SIG-M5 (cell line): ENCODE measurements around the gene FAM47E.
A peak's percentile ranks its signal among the peaks of the same experiment; 100 is the strongest.

ENCODE experiments used
- DNase-seq: peaks from one replicate; lab custom pipeline; 2025; lab: John Stamatoyannopoulos, UW

FAM47E gene

DNA sequence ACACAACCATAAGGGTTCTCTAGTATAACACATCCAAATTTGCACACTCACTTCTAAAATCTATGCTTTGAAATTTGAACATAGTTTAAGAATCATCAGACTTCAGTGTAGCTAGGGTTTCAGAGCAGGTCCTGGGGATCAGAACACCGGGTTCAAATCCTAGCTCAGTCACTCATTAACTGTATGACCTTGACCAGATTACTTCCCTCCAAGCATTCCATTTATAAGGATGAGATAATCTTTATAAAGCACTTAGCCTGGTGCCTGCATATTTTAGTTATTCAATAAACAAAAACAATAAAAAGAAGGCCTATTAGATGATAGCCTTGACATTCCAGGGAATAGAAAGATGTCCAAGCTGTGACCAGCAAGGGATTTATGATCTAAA, 50.2 kb downstream of the FAM47E start:
- DNase-seq, result no peak

DNA sequence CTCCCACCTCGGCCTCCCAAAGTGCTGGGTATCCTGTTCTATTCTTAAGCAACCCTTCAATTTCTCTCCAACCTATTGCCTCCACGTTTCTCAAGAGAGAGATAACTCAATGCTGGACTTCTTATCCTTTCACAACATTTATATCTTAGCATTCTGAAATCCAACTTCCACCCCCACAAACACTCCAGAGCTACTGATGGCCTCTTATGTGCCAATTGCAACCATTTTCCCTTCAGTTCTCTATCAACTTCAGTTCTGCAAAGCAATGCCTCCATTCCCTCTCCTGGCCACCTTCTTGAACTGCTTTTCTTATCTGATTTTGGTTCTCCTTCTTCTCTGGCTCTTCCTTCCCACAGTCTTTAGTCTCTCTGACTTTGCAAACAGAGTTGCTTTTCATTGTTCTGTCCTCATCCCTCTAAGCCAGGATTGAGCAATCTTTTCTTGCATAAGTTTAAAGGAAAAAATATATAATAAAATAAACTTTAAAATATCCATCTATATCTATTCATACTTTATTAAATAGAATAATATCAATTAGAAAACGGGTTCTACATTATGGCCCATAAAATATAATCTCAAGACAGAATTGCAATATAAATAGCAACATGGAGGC, 51.4 kb downstream of the FAM47E start:
- peak; percentile 15 for DNase-seq

DNA sequence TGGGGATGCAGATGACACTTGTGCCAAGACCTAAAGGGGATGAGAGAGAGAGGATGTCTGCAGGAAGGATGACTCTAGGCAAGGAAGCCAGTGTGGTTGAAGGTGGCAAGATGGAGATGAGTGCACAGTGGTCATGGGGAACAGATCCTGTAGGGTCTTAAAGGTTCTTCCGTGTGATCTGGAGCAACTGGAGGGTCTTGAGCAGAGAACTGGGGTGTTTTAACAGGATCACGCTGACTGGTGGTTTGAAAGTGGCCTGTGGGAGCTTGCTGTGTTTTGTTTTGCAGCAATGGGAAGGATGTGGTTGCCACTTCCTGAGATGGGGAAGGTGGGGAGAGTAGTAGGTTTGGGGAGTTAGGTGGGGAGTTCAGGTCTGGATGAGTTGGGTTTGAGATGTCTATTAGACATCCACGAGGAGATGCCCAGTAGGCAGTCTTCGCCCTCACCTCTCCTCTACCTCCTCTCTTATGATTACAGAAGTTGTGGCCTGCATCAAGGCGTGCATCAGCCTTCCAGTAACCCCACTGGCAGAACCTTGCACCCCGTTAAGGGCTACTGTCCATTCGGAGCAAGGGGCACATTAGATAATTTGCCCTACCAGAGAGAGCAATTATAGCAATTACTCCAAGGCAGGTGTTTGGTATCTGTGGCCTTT, 53.6 kb downstream of the FAM47E start:
- DNase-seq, result no peak

DNA sequence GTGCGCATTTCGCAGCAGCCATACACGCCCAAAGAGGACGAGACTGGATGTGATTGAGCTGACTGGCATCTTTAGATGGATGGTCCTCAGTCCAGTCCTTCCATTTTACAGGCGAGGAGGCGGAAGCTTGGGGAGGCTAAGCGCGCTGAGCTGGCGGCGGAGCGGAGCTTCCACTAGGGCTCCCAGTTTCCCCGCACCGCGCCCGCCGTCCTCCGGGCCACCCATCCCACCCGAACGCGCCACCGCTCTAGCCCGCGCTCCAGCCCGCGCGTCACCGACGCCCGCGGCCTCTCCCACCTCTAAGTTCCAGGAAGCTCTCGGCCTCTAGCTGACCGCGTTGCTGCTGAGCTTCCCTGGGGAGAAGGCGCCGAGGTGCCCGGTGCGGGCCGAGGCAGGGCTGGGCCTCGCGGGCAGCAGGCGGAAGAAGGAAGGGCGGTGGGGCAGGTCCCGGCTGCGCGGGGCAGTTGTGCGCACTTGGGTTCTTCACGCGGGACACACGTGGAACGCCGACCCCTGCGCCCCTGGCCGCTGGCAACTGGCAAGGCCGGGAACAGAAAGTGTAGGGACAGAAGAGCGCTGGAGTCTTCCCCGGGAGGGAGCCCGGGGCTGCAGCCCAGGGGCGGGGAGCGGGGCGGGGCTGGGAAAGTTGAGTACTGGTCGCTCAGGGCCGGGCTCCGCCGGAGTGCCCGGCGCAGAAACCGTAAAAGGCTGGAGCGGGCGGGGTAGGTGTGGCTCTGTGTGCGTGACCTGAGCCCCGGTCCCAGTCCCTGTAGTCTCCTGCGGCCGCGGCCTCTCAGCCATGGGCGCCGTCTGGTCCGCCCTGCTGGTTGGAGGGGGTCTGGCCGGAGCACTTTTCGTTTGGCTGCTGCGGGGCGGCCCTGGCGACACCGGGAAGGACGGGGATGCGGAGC, 54.7 kb downstream of the FAM47E start, which contains the start of gene STBD1:
TSS of gene STBD1 (plus strand) at position 763 of the 911 bp plus-strand sequence. CDS start at position 800, 37 bp downstream.
- DNase-seq, result no peak

DNA sequence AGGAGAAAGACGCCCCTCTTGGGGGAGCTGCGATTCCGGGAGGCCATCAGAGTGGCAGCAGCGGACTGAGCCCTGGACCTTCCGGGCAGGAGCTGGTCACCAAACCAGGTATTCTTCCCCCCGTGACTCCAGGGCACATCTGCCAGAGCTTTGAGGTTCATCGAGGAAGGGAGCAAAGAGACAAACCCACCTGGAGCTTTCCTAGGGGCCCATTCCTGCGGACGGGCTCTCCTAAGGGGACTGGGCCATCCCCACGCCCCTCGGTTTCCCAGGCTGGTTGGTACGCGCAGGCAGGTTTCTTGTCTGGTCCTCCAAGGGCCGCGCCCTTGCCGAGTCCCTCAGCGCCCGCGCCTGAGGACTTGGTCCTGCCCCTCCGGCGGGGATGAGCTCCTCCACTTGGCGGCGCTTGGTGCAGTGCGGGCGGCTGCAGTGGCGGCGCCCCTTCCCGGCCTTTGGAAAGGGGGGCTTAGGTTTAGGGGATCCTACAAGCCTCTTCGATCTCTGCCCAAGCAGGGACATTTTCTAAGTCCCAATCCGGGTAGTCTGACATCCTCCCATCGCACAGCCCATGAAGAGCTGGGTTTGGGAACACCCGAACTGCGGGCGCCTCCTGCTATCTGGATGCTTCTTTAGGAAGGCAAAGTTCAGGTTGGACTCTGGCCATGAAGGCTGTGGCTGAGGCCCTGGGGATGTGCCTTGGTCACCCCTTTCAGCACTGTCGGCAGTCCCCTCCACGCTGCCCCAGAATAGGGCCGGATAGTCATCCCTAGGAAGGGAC, 55.5 kb downstream of the FAM47E start:
- DNase-seq, result no peak

DNA sequence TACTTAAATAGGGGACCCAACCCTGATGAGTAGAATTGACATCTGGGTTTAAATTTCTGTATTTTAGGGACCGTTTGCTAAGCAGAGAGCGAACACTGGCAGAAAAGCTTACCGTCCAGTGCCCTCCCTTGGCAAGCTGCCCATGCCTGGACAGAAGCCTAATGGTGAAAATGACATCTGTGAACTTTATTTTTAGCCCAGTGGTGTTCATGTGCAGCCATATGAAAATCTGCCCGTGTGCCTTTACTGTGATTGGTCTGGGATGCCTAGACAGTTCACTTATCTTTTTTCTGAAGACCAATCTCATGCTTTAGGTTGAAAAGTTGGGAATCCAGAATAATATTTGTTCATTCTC, 56.1 kb downstream of the FAM47E start:
- no peak for DNase-seq

DNA sequence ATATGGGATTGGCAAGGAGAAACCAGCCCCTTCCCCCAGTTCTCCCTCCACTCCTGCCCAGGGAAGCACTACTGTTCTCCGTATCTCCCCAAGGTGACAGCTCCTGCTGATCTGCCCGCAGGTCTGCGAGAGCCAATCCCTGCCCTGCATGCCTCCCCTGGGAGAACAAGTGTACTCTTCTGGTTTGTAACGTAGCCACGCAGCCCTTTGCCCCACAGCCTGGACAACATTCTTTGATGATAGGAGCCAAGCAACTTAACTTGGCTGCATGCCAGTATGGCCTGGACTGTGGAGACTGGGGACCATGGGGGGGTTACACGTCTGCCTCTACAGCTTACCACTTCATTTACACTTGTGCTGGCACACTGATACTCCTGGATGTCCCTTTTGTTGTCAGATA, 57.0 kb downstream of the FAM47E start:
- no peak for DNase-seq

DNA sequence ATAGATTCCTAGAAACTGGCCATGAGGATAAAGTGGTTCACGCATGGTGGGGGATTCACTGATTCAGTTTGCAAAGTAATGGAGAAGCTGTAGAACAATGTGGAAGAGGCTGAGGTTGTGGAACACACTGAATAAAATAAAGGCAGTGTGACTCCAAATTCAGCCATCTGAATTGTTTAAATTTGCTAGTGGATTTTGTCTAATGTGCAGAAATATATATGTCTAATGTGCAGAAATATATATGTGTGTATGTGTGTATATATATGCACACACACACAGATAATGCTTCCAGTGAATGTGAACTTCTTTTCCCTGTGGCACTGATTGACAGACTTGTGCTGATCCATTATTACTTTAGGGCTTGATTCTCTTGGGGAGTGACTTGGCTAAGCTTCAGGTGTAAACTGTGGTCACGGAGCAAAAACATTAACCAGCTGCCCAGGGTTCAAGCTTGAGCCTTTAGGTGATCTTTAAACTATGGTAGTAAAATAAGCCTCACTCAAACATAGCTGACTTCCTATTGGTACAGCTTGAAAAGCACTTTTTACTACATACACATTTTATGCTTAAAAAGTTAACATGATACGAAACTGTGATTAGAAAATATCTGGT, 58.5 kb downstream of the FAM47E start:
- no peak for DNase-seq

DNA sequence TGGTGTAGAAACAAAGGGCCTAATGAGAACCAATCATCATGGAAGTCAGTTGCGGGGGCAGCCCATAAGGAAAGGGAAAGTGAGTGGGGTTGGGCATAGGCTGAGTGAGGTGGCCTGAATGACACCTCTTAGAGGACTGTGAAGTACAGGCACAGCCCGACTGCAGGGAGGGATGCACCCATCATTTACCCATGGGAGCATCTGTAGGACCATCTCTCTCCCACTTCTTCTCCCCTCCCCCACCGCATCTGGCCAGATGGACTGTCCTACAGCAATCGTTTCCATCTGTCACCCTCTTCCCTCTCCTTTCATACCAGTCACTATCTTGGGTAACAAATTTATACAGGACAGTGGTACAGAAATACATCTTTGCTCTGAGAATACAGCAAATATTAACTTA, 59.2 kb downstream of the FAM47E start:
- no peak for DNase-seq

DNA sequence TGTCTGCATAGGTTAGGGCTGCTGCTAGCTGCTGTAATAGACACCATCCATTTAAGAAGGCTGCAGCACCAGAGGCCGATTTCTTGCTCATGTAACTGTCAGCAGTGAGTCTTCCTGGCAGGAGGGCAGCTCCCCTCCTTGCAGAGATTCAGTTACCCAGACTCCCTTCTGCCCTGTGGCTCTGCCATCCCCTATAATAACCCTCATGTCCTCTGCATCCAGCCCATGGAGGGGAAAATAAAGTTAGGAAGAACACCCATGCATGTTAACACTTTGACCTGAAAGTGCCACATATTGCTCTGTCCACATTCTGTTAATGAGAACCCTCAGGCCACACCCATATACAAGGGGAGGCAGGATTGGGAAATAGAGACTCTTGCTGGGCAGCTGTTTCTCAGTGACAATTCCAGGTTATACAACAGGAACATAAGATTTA, 60.4 kb downstream of the FAM47E start:
- DNase-seq, result no peak

DNA sequence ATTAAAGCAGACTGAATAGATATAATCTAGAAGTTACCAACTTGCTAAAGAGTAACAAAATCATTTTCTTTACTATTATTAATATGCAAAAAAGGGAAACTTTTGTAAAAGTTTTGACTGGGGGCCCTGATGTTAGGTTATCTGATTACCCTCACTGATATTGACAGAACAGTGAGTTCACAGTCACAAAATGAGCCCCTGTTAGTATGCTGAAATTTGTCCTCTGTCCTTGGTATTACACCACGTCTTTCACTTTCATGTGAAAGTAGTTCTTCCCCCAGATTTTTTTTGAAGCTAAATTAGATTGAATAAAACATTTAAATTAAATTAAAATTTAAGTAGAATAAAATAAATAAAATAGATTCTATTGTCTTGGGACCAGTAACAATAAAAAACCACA, 60.9 kb downstream of the FAM47E start:
- no peak for DNase-seq

DNA sequence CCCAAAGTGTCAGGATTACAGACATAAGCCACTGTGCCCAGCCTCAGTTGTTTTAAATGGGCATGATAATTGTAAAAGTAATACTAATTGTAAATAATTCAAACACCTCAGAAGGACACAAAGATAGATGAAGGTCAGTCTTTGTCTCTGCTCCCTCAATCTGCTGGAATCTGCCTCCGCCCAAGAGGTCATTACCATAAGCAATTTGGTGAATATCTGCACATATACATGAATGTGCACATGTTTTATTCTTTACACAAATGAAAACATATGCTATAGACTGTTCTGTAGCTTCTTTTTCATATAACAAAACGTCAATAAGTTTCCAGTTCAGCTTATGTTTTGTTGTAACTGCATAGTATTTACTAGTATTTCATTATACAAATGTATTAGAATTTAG, 62.0 kb downstream of the FAM47E start:
- no peak for DNase-seq

DNA sequence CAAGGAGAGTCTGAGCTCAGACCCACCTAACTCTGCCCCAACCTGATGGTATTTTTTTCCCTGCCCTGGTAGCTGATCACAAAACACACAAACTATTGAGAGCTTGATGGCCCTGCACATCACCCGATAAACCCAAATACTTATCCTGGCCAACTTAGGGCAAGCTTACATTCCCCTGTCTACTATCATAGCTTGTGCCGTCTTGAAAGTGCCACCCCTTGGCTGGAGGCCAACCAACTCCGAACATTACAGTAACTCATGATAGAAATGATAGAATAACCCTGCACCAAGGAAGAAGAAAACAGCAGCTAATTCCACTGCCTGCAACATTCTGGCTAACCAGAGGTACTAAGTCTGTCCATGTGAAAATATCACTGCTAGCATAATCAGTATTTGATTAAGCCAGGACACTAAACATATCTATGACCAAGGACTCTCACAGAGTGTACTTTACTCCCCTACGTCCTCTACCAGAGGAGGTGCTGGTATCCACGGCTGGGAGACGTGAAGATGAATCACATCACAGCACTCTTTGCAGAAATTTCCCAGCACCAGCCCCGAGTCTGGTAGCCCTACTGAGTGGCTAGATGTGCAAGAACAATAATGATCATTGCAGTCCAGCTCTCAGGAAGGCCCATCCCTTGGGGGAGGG, 63.9 kb downstream of the FAM47E start:
- DNase-seq, result no peak

DNA sequence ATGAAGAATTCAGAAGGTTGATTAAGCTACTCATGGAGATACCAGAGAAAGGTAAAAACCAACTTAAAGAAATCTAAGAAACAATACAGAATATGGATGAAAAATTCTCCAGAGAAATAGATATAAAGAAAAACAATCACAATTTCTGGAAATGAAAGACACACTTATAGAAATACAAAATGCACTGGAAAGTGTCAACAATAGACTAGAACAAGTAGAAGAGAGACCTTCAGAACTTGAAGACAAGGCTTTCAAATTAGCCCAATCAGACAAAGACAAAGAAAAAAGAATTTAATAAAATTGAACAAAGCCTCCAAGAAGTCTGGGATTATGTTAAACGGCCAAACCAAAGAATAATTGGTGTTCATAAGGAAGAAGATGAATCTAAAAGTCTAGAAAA, 64.6 kb downstream of the FAM47E start:
- no peak for DNase-seq

DNA sequence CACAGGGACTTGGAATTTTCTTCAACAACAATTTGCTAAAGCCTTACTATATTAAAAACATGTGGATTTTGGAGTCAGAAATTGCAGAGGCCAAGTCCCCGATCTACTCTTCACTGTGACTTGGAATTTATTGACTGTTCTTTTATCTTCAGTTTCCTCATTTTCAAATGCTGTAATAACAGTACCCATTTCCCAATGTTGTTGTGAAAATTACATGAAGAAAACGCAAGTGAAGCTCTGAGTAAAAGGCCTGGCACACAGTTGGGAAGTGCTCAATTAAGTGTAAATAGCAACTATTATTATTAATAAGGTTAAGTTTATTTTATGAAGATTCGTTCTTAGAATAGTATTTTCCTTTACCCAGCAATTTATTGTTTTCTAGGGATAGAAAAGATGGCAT, 70.7 kb downstream of the FAM47E start:
- DNase-seq, result no peak

DNA sequence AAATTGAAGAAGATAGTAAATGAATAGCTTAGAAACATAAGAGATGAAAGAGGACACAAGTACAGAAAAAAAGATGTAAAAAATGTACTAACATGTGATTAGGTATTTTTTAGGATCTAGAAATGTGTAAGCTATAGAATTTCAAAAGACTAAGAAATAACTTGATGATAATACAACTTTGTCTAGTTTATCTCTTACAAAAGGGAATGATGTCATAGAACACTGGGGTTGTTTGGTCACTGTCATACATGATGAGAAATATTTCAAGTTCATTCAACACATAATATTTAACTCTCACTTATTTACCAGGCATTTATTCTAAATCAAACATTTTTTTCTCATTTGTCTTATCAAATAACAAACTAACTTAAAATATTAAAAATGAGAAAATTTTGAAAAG, 73.6 kb downstream of the FAM47E start:
- DNase-seq, result no peak

DNA sequence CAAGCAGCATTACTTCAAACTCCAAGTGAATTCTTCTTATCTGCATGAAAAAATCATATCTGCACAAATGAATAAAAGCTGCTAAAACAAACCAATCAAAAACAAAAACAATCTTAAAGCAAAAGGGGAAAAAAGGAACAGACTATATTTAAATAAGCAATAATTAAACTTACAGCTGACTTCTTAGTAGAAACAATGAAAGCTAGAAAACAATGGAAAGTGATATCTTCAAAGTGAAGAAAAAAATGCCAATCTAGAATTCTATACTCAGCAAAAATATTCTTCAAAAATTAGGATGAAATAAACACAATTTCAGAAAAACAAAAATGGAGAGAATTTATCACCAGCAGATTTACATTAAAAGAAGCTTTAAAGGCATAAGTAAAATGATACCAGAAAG, 75.0 kb downstream of the FAM47E start:
- DNase-seq, result no peak
